ENCODE results near the gene JADE3.
"Not testable (repeated sequence)": the region's sequence is repeated elsewhere in the genome, so short reads cannot be mapped to it uniquely, and the experiment has no call there.

The JADE3 gene

GRCh38 chrX:46938589-46938988 lies 26.4 kb downstream of the JADE3 start:
- no peak for DNase-seq

GRCh38 chrX:46941341-46941740 lies 29.1 kb downstream of the JADE3 start:
- no peak for DNase-seq

GRCh38 chrX:46953137-46953527 lies 40.9 kb downstream of the JADE3 start:
- DNase-seq = no peak

GRCh38 chrX:46953597-46953996 lies 41.4 kb downstream of the JADE3 start:
- DNase-seq = no peak

- DNase-seq = no peak
Observed at GRCh38 chrX:46954716-46955115, 42.5 kb downstream of the JADE3 start.

- DNase-seq = not testable (repeated sequence)
Observed at GRCh38 chrX:46956589-46956988, 44.4 kb downstream of the JADE3 start.

- no peak for DNase-seq
Observed at GRCh38 chrX:46957297-46957696, 45.1 kb downstream of the JADE3 start.

GRCh38 chrX:46959101-46959500 lies 46.9 kb downstream of the JADE3 start:
- no peak for DNase-seq

GRCh38 chrX:46959985-46960700 lies 47.9 kb downstream of the JADE3 start:
- DNase-seq = no peak

- no peak for DNase-seq
Observed at GRCh38 chrX:46961097-46961496, 48.9 kb downstream of the JADE3 start.

- DNase-seq = no peak
Observed at GRCh38 chrX:46961574-46962283, 49.5 kb downstream of the JADE3 start.

- no peak for DNase-seq
Observed at GRCh38 chrX:46965125-46965758, 53.0 kb downstream of the JADE3 start.

- DNase-seq = no peak
Observed at GRCh38 chrX:46967547-46967946, 55.3 kb downstream of the JADE3 start.

- DNase-seq = not testable (repeated sequence)
Observed at GRCh38 chrX:46977046-46977445, 64.8 kb downstream of the JADE3 start.

- DNase-seq = peak; percentile 29 to 39
Observed at GRCh38 chrX:46978341-46979291, 66.4 kb downstream of the JADE3 start.

GRCh38 chrX:46984705-46985104 lies 72.5 kb downstream of the JADE3 start:
- no peak for DNase-seq

- DNase-seq = no peak
Observed at GRCh38 chrX:46989548-46989947, 77.3 kb downstream of the JADE3 start.

GRCh38 chrX:46991664-46992063 lies 79.4 kb downstream of the JADE3 start:
- DNase-seq = no peak

GRCh38 chrX:46992070-46992469 lies 79.8 kb downstream of the JADE3 start:
- no peak for DNase-seq

GRCh38 chrX:46994096-46994495 lies 81.9 kb downstream of the JADE3 start:
- DNase-seq = no peak

- DNase-seq = no peak
Observed at GRCh38 chrX:47012131-47012530, 99.9 kb downstream of the JADE3 start.

GRCh38 chrX:47026198-47026597 lies 114.0 kb downstream of the JADE3 start:
- DNase-seq = no peak

- peak; percentile 37 to 45 for DNase-seq
Observed at GRCh38 chrX:47030339-47030738, 118.1 kb downstream of the JADE3 start.
